Activated gamma-delta T cell treated with Interleukin-2 at 50 U/mL for 16 hours (primary cell): ENCODE measurements around the gene PIBF1.
A peak's percentile ranks its signal among the peaks of the same experiment; 100 is the strongest.
"Not testable (repeated sequence)": the region's sequence is repeated elsewhere in the genome, so short reads cannot be mapped to it uniquely, and the experiment has no call there.

ENCODE experiments used
- DNase-seq: peaks from one replicate; pipeline ENCODE4 v3.0.0-alpha.2; 2020

PIBF1 gene

DNA sequence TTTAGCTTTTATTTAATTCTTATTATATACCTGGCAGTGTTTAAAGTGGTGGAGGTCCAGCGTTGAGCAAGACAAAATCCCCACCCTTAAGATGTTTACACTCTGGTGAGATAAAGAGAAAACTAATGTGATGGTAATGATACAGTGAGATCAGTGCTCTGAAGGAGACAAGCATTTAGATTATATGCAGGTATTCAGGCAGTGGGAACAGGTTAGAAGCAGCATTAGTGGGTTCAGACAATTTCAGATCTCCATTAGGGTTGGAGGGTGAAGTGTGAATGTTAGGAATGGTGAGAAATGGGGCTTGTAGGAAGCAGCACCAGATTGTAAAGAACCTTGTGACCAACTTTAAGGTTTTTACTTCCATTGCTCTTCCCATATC, 39.0 kb downstream of the PIBF1 start:
- no peak for DNase-seq

GRCh38 chr13:72823081-72823480, 41.1 kb downstream of the PIBF1 start:
- no peak for DNase-seq

DNA sequence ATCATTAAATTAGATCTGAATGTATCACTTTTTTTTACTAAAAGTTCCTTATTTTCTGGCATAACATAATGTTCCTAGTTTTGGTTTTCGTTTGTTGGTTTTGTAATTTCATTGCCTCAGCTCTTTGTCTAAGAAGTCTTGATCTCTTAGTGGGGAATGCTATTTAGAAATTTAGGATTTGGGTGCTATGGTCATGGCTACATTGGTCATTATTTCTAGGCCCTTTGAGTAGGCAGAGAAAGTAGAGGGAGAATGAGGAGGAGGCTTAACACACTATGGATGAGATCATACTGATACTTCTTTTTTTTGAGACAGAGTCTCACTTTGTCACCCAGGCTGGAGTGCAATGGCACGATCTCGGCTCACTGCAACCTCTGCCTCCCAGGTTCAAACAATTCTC, 41.8 kb downstream of the PIBF1 start:
- no peak for DNase-seq

- no peak for DNase-seq
These were observed 52.7 kb downstream of the PIBF1 start for GRCh38 chr13:72834601-72835000.

DNA sequence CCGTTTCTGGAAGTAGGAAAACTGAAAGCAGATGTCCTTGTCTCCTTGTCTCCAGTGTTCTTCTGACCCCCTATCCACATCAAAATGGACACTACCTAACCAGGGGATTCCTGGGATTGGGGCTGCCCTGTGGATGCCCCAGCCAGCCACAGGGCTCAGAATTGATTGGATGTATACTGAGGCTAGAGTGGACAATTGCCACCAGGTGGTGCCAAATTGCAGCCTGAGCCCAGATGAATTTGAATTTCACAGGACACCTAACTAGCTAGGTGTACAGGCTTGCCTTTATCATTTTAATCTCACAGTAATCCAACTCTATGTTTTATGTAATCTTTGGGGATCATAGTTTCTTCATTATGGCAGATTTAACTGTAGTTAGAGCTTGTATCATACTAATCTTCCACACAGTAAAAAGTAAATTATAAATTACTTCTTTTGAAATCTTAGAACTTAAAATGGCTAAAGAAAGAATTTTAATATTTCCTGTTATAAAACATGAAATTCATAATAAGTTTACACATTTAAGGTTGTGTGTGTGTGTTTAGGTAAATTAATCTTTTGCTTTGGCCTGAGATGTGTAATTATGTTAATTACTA, 58.0 kb downstream of the PIBF1 start:
- DNase-seq: peak; percentile 16

GRCh38 chr13:72842991-72843390, 61.1 kb downstream of the PIBF1 start:
- DNase-seq: no peak

GRCh38 chr13:72845148-72845547, 63.2 kb downstream of the PIBF1 start:
- DNase-seq: not testable (repeated sequence)

- DNase-seq: no peak
These were observed 67.6 kb downstream of the PIBF1 start for GRCh38 chr13:72849571-72849970.

DNA sequence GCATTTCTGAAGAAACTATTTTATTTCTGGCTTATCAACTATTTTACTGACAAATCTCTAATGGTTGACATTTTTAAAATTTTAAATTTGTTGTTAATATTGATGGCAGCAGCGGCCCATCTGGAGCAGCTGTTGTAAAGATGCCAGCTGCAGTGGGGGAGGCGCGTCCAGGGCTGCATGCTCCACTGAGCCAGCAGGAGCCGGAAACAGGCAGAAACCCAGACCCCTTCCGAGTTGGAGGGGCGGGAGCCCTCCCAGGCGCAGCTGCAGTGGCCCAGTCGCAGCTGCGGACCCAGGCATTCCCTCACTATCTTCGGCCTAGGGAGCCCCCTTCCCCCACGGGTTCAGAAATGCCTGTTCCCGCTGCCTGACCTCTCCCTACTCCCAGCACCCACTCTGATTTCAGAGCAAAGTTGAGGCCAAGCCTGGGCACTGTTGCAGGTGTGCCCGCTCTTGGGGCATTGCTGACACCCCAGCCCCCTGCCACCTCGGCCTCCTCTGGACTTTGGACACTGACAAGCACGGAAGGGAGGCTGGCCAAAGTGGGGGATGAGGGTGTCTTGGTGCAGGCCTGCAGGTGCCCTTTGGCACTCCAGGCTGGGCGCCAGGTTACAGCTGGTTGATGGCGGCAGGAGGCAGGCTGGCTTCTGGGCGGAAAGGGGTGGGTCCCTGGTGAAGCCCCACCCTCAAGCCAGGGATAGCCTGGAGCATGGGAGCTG, 69.2 kb downstream of the PIBF1 start:
- DNase-seq: no peak

GRCh38 chr13:72851678-72852014, 69.7 kb downstream of the PIBF1 start:
- no peak for DNase-seq

- DNase-seq: no peak
These were observed 70.3 kb downstream of the PIBF1 start for GRCh38 chr13:72852207-72852606.

DNA sequence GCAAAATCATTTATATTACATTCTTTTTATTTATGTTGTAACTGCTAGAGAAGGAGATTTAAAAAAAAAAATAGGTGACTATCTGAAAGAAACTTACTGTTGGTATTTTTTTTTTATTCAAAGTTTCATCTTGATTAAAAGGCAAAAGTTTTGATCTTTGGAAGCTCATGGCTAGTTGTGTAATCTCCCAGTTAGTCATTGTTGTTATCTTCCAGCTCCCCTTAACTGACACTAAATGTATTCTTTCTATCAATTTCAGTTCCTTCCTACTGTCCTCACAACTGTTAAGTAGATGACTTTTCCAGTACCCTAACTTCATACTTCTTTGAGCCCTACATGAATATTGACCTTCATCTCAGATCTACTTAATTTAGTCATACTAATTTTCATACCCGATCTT, 71.1 kb downstream of the PIBF1 start:
- DNase-seq: no peak

- DNase-seq: no peak
These were observed 82.4 kb downstream of the PIBF1 start for GRCh38 chr13:72864142-72865011.

DNA sequence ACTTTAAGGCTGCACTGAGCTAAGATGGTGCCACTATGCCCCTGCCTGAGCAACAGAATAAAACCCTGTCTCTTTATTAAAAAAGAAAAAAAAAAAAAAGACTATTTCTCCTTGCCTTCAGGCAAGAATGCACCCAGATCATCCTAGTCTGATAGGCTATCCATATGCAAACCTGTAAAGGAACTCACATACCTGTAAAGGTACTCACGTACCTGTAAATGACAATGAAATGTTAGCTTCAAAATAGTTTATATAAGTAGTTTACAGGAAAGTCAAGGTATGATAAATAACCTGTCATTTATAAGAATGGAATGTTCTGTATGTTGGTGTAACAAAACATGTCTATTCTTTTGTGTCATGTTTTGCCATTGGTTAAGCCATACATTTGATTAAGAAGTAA, 86.3 kb downstream of the PIBF1 start:
- DNase-seq: no peak

DNA sequence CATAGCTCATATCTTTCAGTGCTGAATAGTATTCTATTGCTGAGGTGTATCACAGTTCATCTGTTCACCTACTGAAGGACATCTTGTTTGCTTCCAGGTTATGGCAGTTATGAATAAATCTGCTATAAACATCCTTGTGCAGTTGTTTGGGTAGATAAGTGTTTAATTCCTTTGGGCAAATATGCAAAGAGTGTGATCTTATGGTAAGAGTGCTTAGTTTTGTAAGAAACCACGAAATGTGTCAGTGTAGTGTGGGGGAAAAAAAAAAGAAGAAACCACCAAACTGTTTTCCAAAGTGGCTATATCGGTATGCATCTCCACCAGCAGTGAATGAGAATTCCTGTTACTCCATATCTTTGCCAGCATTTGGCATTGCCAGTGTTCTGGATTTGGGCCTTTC, 93.3 kb downstream of the PIBF1 start:
- DNase-seq: no peak

DNA sequence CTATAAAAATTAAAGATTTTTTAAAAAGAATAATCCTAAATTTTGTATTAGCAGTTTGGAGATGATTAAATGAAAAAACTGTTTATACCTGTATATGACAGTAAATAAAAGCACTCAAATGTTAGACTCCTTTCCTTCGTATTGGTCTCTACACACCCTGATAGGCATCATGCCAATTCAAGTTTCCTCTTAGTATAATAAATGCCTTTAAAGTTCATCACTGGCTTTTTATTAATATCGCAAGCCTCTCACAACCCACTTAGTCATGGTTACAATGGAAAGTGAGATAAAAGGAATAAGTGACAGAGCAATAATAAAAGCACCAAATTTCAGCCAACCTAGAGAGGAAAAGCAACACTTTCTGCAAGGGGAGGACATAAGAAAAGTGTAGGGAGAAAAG, 102.2 kb downstream of the PIBF1 start:
- DNase-seq: no peak

DNA sequence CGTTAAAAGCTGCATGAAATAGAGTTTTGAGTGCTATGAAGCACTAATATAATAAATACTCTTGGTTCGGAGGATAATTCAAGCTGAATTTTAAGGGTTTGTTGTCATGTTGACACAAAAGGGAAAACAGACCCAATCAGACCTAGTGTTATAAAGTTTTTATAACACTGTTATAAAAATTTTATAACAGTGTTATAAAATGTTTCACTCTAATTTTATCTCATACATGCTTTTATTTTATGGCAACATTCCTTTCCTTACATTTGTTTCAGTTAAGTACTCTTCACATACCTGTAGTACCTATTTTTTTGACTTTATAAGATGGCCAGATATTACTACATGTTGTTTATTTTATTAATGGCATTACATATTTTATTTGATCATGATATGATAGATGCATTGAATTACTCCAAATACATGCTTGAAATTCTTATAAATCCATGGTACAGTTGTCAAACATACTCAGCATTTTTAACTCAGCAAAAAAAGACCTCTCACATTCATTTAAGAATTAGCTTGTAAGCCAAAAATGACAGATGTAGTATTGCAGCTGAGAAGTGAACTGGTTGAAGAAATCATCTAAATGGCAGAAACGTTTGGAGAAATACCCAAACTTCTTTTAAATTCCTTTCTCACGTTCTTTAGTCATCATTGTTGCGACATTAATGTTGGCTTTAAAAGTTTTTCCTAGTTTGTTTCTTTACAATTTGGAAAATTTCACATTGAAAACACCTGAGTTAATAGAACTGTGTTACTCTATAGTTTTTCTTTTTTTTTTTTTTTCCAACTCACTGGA, 104.5 kb downstream of the PIBF1 start:
- DNase-seq: no peak

DNA sequence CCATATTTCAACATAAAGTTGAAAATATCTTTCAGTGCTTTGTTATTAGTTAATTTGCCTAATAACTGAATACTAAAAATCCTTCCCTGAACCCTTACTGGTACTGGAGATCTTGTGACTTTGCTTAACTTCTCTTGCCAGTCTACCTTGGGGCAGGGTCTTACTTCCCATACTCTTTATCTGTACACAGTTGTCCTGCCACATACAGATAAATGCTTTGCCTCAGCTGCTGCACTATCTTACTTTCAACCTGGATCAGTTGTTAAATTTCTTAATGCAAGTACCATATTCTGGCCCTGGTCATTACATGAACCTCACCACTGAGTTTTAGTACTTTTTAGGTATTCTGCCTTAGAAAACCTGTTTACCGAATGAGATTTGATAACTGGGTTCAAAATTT, 107.6 kb downstream of the PIBF1 start:
- DNase-seq: no peak

DNA sequence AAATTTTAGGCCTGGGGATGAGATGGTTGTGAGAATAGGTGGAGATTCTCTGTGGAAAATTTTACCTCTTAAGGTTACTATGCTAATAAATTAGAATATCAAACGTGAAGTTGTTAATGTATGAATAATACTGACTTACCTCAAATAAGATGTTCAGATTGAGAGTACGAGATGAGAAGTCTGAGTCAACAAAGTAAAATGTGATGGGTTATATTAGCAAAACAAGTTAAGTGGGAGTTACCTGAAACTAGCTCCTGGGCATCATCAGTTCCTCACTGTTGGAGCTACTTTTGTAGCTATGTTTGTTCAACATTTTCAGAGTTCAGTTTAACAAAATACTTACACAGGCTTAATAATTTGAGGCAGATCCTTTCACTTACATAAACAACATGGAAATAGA, 108.6 kb downstream of the PIBF1 start:
- no peak for DNase-seq

DNA sequence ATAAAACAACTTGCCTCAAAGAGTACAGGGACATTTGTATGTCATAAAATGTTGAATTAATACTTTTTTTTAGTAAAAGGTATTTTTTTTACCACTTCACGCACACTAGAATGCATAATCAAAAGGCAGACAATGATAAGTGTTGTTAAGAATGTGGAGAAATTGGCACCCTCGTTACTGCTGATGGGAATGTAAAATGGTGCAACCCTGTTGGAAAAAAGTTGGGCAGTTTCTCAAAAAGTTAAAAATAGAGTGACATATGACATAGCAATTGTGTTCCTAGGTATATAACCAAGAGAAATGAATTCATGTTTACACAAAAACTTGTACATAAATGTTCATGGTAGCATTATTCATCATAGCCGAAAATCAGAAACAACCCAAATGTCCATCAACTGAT, 109.5 kb downstream of the PIBF1 start:
- DNase-seq: no peak

DNA sequence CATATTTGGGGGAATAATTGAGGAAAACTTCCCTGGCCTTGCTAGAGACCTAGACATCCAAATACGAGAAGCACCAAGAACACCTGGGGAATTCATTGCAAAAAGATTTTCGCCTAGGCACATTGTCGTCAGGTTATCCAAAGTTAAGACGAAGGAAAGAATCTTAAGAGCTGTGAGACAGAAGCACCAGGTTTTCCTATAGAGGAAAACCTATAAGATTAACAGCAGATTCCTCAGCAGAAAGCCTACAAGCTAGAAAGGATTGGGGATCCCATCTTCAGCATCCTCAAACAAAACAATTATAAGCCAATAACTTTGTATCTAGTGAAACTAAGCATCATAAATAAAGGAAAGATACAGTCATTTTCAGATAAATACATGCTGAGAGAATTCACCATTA, 114.9 kb downstream of the PIBF1 start:
- no peak for DNase-seq

DNA sequence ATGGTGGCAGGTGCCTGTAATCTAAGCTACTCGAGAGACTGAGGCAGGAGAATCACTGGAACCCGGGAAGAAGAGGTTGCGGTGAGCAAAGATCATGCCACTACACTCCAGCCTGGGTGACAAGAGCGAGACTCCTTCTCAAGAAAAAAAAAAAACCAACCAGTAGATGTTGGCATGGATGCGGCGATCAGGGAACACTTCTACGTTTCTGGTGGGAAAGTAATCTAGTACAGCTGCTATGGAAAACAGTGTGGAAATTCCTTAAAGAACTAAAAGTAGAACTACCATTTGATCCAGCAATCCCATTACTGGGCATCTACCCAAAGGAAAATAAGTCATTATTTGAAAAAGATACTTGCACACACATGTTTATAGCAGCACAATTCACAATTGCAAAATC, 119.6 kb downstream of the PIBF1 start:
- not testable (repeated sequence) for DNase-seq

DNA sequence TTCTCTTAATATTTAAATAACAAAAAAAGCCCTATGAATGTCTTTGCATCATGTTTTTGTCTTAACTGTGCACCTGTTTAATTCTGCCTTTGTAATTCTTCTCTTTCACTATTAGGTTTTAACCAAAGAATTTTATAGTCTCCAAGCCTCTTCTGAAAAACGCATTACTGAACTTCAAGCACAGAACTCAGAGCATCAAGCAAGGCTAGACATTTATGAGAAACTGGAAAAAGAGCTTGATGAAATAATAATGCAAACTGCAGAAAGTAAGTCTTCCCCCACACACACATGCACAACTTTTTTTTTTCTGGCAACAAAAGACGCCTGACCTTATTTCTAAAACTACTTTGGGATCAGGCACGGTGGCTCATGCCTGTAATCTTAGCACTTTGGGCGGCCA, 126.5 kb downstream of the PIBF1 start:
- no peak for DNase-seq
